Parathyroid adenoma (tissue), 2 donors: ENCODE measurements around the gene MFAP2.
"Not testable (repeated sequence)": the region's sequence is repeated elsewhere in the genome, so short reads cannot be mapped to it uniquely, and the experiment has no call there.

Experiments
- H2AFZ ChIP-seq: fragments of 300-600 bp; sonication (generic); one replicate; pipeline ENCODE4 v1.7.0; 2017; ENCODE audit warnings: antibody characterized with exemption, mild to moderate bottlenecking
- H3K27ac ChIP-seq: fragments of 300-600 bp; sonication (generic); one replicate; pipeline ENCODE4 v1.7.0; 2017
- H3K27me3 ChIP-seq: fragments of 300-600 bp; sonication (generic); one replicate; pipeline ENCODE4 v1.7.0; 2017; ENCODE audit warnings: low read length; ENCODE audit not compliant: control insufficient read depth, insufficient read depth
- H3K36me3 ChIP-seq: fragments of 300-600 bp; sonication (generic); one replicate; pipeline ENCODE4 v1.7.0; 2017; ENCODE audit warnings: low read length; ENCODE audit not compliant: control insufficient read depth, insufficient read depth
- H3K4me1 ChIP-seq: fragments of 300-600 bp; sonication (generic); one replicate; pipeline ENCODE4 v1.7.0; 2017; ENCODE audit warnings: control low read depth
- H3K4me2 ChIP-seq: fragments of 300-600 bp; sonication (generic); one replicate; pipeline ENCODE4 v1.7.0; 2017; ENCODE audit warnings: low read length
- H3K4me3 ChIP-seq: fragments of 300-600 bp; sonication (generic); one replicate; pipeline ENCODE4 v1.7.0; 2017; ENCODE audit warnings: low read depth, low read length
- H3K79me2 ChIP-seq: fragments of 300-600 bp; sonication (generic); one replicate; pipeline ENCODE4 v1.7.0; 2017; ENCODE audit warnings: control low read depth
- H3K9ac ChIP-seq: fragments of 300-600 bp; sonication (generic); one replicate; pipeline ENCODE4 v1.7.0; 2017; ENCODE audit warnings: mild to moderate bottlenecking
- H3K9me3 ChIP-seq: fragments of 300-600 bp; sonication (generic); one replicate; pipeline ENCODE4 v1.7.0; 2017; ENCODE audit warnings: low read length; ENCODE audit not compliant: control insufficient read depth
- CTCF ChIP-seq: fragments of 300-600 bp; sonication (generic); IDR thresholded peaks from one replicate; pipeline ENCODE4 v1.7.0; 2017; ENCODE audit warnings: antibody characterized with exemption, mild to moderate bottlenecking
- donor health status: primary hyperparathyroidism.

MFAP2 gene

DNA sequence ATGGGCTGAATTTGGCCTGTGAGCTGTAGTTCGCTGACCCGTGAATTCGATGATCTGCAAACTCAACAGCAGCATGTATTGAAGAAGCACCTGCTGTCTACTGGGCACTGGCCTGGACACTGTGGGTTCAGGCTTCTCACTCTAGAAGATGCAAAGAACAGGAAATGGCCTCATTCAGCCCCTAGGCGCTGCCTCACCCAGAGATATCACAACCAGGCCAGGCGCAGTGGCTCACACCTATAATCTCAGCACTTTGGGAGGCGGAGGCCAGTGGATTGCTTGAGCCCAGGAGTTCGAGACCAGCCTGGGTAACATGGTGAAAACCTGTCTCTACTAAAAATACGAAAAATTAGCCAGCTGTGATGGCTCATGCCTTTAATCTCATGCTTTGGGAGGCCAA, 23.6 kb downstream of the MFAP2 start:
- Histone ChIP-seq H3K9ac (no peak overlapping the region), H3K4me2 (no peak overlapping the region), H3K79me2 (no peaks in the 10 kb centered on the region), H3K9me3 (no peaks in the 10 kb centered on the region), H2AFZ (no peak overlapping the region), H3K27me3 (no peaks in the 10 kb centered on the region), H3K27ac (no peak overlapping the region), H3K4me1 (no peaks in the 10 kb centered on the region), H3K4me3 (no peak overlapping the region), H3K36me3 (no peaks in the 10 kb centered on the region)
- TF ChIP-seq CTCF, result no peak

DNA sequence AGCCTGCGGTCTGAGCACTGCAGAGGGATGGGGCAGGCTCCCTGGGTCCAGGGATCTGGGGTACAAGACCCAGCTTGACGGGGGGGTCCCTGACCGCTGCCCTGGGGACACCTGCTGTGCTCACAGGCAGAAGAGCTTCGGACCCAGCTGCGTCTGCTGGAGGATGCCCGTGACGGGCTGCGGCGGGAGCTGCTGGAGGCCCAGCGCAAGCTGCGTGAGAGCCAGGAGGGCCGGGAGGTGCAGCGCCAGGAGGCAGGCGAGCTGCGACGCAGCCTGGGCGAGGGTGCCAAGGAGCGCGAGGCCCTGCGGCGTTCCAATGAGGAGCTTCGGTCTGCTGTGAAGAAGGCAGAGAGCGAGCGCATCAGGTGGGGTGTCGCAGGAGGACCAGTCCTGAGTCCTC, 25.2 kb downstream of the MFAP2 start:
- H3K79me2 ChIP-seq, result no peaks in the 10 kb centered on the region
- no peaks in the 10 kb centered on the region for H3K4me1 ChIP-seq
- H3K27ac ChIP-seq, result no peak overlapping the region
- H3K9ac ChIP-seq, result no peak overlapping the region
- H3K36me3 ChIP-seq, result no peaks in the 10 kb centered on the region
- no peaks in the 10 kb centered on the region for H3K9me3 ChIP-seq
- no peak overlapping the region for H3K4me2 ChIP-seq
- no peak for TF ChIP-seq CTCF
- H2AFZ ChIP-seq, result no peak overlapping the region
- no peaks in the 10 kb centered on the region for H3K27me3 ChIP-seq
- H3K4me3 ChIP-seq, result no peak overlapping the region

- Histone ChIP-seq H3K4me3 (no peak overlapping the region), H3K4me1 (no peaks in the 10 kb centered on the region), H3K9ac (no peak overlapping the region), H3K36me3 (no peaks in the 10 kb centered on the region), H3K9me3 (no peaks in the 10 kb centered on the region), H3K4me2 (no peak overlapping the region), H3K27ac (no peak overlapping the region), H2AFZ (no peak overlapping the region), H3K79me2 (no peaks in the 10 kb centered on the region), H3K27me3 (no peaks in the 10 kb centered on the region)
- TF ChIP-seq CTCF, result no peak
These were observed 25.8 kb downstream of the MFAP2 start for GRCh38 chr1:16954579-16954978.

- not testable (repeated sequence) for H3K4me1 ChIP-seq, H3K4me2 ChIP-seq, H3K9ac ChIP-seq, H2AFZ ChIP-seq, H3K27ac ChIP-seq, H3K36me3 ChIP-seq, H3K79me2 ChIP-seq, H3K4me3 ChIP-seq, H3K27me3 ChIP-seq, H3K9me3 ChIP-seq
These were observed 28.0 kb downstream of the MFAP2 start for GRCh38 chr1:16952376-16952775.

- not testable (repeated sequence) for H3K27ac ChIP-seq, H3K4me2 ChIP-seq, H3K9ac ChIP-seq, H3K36me3 ChIP-seq, H3K4me3 ChIP-seq, H3K9me3 ChIP-seq, H3K79me2 ChIP-seq, H3K27me3 ChIP-seq, H3K4me1 ChIP-seq, H2AFZ ChIP-seq
These were observed 31.4 kb downstream of the MFAP2 start for GRCh38 chr1:16949026-16949425.

- not testable (repeated sequence) for H3K9me3 ChIP-seq, H3K4me2 ChIP-seq, H3K27ac ChIP-seq, H3K4me1 ChIP-seq, H3K79me2 ChIP-seq, H3K9ac ChIP-seq, H3K36me3 ChIP-seq, H3K27me3 ChIP-seq, H3K4me3 ChIP-seq, H2AFZ ChIP-seq
These were observed 32.0 kb downstream of the MFAP2 start for GRCh38 chr1:16948282-16948891.
